NB4 (cell line): Measurements from ENCODE around the gene CLEC16A.

Source experiments
- DNase-seq: peaks from one replicate; pipeline ENCODE4 v3.0.0; 2010; ENCODE audit warnings: low read depth
- H3K4me3 ChIP-seq: one replicate; pipeline ENCODE4 v1.5.1; 2011; ENCODE audit warnings: mild to moderate bottlenecking, low read depth, low read length, moderate library complexity
- MYC ChIP-seq: IDR thresholded peaks from 2 replicates; pipeline ENCODE4 v1.6.1; 2011; ENCODE audit warnings: low read depth, low read length
- POLR2A ChIP-seq: IDR thresholded peaks from 2 replicates; pipeline ENCODE4 v1.6.1; 2011; ENCODE audit warnings: mild to moderate bottlenecking; ENCODE audit not compliant: insufficient read length; ENCODE audit errors: extremely low read depth
- TF ChIP-seq, protein P1 (sequence below): IDR thresholded peaks from one replicate; pipeline ENCODE4 v1.5.1; 2012; ENCODE audit warnings: low read depth, low read length
- TF ChIP-seq, protein P2 (sequence below): IDR thresholded peaks from 2 replicates; pipeline ENCODE4 v1.6.1; 2011; ENCODE audit warnings: low read depth, low read length

CLEC16A gene

DNA sequence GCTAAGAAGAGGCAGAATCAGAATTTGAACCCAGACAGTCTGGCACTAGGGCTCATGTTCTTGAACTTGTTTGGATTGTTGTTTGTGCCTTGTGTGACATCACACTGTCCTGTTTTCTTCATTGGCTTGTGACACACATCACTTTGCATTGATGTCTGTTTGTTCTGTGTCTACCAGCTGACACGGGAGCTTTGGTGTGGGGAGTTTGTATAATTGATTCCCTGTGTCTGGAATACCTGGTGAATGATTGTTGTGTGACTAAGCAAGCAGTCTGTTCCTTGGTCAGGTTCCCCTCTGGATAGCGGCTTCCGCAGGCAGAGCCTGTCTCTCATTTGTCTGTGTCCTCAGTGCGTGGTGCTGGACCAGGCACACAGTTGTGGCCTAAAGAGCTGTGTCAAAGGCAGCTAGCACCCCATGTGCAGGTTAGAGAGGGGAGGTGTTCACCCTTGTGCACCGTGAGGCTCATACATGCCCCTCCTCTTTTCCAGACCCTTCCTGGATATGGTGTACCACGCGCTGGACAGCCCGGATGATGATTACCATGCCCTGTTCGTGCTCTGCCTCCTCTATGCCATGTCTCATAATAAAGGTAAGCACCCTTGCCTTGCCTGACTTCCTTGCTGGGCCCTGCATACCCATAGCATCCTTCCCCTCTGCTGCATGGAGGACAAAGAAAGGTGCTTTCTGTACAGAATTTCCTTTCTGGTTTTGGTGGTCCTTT, 80.1 kb downstream of the CLEC16A start:
- no peak overlapping the region for H3K4me3 ChIP-seq
- no peak for DNase-seq
- TF ChIP-seq, protein P1, sequence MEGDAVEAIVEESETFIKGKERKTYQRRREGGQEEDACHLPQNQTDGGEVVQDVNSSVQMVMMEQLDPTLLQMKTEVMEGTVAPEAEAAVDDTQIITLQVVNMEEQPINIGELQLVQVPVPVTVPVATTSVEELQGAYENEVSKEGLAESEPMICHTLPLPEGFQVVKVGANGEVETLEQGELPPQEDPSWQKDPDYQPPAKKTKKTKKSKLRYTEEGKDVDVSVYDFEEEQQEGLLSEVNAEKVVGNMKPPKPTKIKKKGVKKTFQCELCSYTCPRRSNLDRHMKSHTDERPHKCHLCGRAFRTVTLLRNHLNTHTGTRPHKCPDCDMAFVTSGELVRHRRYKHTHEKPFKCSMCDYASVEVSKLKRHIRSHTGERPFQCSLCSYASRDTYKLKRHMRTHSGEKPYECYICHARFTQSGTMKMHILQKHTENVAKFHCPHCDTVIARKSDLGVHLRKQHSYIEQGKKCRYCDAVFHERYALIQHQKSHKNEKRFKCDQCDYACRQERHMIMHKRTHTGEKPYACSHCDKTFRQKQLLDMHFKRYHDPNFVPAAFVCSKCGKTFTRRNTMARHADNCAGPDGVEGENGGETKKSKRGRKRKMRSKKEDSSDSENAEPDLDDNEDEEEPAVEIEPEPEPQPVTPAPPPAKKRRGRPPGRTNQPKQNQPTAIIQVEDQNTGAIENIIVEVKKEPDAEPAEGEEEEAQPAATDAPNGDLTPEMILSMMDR = no peak
- TF ChIP-seq MYC (no peak), POLR2A (no peak)
- TF ChIP-seq, protein P2, sequence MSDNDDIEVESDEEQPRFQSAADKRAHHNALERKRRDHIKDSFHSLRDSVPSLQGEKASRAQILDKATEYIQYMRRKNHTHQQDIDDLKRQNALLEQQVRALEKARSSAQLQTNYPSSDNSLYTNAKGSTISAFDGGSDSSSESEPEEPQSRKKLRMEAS = no peak

DNA sequence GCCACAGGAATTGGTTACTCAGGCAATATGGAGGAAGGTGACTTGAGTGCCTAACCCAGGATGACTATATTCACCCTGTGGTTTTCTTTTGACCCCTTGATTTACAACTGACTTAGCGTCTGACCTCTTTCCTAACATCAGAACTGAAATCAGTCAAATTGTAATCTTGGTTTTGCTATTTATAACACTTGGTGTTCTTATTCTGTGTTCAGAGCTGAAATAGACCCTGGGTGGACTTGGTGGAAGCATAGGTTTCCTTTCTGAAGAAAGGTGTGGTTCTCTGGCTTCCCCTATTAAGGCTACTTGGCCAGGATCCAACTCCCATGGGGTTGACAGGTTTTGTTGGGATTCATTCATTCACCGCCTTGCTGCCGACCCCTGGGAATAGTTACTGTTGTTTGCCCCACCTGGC, 80.8 kb downstream of the CLEC16A start:
- H3K4me3 ChIP-seq = no peak overlapping the region

DNA sequence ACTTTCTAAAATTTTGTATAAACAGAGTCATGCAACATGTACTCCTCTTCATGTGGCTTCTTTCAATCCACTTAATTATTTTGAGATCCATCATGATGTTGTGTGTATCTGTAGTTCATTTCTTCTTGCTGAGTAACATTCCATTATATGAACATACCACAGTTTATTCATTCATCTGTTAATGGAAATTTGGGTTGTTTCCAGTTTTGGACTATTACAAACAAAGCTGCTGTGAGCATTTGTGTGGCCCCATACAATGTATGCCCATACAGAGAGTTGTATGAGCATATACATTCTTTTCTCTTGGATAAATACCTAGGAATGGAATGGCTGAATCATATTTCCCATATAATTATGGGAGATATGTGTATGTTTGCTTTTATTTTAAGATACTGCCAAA, 85.6 kb downstream of the CLEC16A start:
- TF ChIP-seq POLR2A (no peak), MYC (no peak)
- TF ChIP-seq, protein P1 = no peak
- no peak for DNase-seq
- H3K4me3 ChIP-seq = no peak overlapping the region

More for the DNA sequence above, 80.8 kb downstream of the CLEC16A start:
- no peak for DNase-seq
- TF ChIP-seq, protein P1 = no peak
- TF ChIP-seq MYC = no peak
- no peak for TF ChIP-seq POLR2A
- TF ChIP-seq, protein P2 = no peak

DNA sequence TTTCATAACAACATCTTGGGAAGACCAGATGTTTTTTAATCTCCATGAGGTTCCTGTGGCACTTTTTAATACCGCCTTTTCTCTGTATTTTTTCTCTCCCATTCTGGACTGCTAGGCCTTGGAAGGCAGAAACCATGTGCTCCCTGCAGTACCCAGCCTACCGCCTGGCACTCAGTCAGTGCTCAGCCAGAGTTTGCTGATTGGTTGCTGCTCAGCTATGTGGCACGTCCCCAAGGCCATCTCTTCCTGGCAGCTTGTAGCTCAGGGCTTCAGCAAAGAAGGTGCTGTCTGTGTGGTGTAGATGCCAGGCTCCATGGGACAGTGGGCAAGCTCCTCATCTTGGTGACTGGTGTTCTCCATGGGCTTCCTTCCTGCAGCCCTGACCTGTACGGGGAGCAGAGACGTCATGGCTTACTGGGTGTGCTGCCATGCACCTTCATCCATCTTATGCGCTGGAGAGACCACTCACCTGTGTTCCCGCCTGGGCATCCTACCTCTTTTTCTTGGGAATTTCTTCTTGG, 86.7 kb downstream of the CLEC16A start:
- no peak for DNase-seq
- no peak for TF ChIP-seq MYC
- TF ChIP-seq, protein P1 = no peak
- TF ChIP-seq, protein P2 = no peak
- TF ChIP-seq POLR2A = no peak
- H3K4me3 ChIP-seq = no peak overlapping the region

DNA sequence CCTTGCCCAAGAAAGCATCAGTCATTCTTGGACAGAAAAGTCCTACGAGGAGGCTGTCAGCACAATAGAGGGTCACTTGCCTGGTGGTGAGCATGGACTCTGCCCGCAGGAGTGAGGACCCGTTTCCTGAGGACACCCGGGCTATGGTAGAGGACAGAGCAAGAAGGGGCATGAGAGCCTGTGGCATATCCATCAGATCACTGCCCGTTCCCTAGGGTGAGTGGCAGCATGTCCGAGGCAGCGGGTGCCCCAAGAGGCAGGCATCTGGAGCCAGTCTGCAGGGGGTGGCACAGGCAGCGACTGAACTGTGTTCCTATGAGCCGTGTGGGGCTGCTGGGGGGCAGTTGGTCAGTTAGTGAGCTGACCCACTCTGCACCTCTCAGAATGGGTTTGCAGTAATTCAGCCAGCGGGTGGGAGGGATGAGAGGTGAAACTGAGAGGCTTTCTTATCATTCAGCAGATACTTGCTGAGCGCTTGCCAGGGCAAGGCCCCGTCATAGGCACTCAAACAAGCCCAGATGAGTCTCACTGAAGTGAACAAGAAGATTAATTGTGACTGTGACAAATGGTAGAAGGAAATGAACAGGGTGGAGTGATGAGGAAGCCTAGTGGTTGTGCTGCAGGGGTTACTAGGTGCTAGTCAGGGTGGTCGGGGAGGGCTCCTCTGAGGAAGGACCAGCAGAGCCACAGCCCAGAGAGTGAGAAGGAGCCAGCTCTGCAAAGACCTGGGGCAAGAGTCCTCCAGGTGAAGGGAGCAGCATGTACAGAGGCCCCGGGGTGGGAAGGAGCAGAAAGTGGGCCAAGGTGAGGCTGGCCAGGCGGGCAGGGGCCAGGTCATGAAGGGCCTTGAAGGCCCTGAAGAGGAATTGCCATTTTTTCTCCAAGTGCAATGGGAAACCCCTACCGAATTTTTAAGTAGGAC, 87.9 kb downstream of the CLEC16A start:
- TF ChIP-seq, protein P1 = no peak
- TF ChIP-seq POLR2A (no peak), MYC (no peak)
- TF ChIP-seq, protein P2 = no peak
- H3K4me3 ChIP-seq = no peak overlapping the region
- DNase-seq = no peak
